Upper lobe of left lung (tissue), 6 donors: Measurements from ENCODE around the gene MKI67. TPM values are rescaled to one million over a fixed set of nuclear protein-coding genes. Genes with fewer than 3 reads are reported as not detected.

ENCODE experiments used
- ATAC-seq, 2 donors: fragments of 200-7000 bp; cut with Tn5 transposase; one replicate each; pipeline ENCODE4 v1.9.1; 2022; ENCODE audit warnings: mild to moderate bottlenecking in 2 of 2, moderate library complexity in 2 of 2; ENCODE audit not compliant: low FRiP score in 2 of 2
- DNase-seq, 2 donors: peaks; one replicate each; pipeline ENCODE4 v3.0.0-alpha.2; 2019 to 2020
- H3K27ac ChIP-seq, 4 donors: fragments of 200-600 bp; sonication (generic); one replicate each; pipeline ENCODE4 v1.5.1; 2016 to 2019
- H3K27me3 ChIP-seq, 4 donors: fragments of 200-600 bp; sonication (generic); one replicate each; pipeline ENCODE4 v1.5.1; 2017 to 2019
- H3K36me3 ChIP-seq, 4 donors: fragments of 200-600 bp; sonication (generic); one replicate each; pipeline ENCODE4 v1.5.1; 2016 to 2019
- H3K4me1 ChIP-seq, 4 donors: fragments of 200-600 bp; sonication (generic); one replicate each; pipeline ENCODE4 v1.5.1; 2018 to 2019
- H3K4me3 ChIP-seq, 4 donors: fragments of 200-600 bp; sonication (generic); one replicate each; pipeline ENCODE4 v1.5.1; 2017 to 2019; ENCODE audit warnings: mild to moderate bottlenecking in 2 of 4, moderate library complexity in 1 of 4
- H3K9me3 ChIP-seq, 4 donors: fragments of 200-600 bp; sonication (generic); one replicate each; pipeline ENCODE4 v1.5.1; 2018 to 2019
- CTCF ChIP-seq, 6 experiments: fragments of 450-650 bp in 4 of 6; fragments of 200-600 bp in 2 of 6; sonication (generic) in 2 of 6; IDR thresholded peaks; one replicate each; pipeline ENCODE4 v1.5.1; 2016 to 2019; ENCODE audit warnings: antibody characterized with exemption in 6 of 6
- EP300 ChIP-seq, 4 donors: sonication (generic); formaldehyde crosslinking; IDR thresholded peaks; one replicate each; pipeline ENCODE4 v1.5.1; 2017; ENCODE audit warnings: antibody characterized with exemption in 4 of 4, control low read depth in 2 of 4
- POLR2A ChIP-seq, 4 donors: fragments of 450-650 bp; IDR thresholded peaks; one replicate each; pipeline ENCODE4 v1.5.1; 2016 to 2017; ENCODE audit warnings: antibody characterized with exemption in 4 of 4, mild to moderate bottlenecking in 2 of 4
- POLR2AphosphoS5 ChIP-seq, 2 donors: sonication (generic); formaldehyde crosslinking; IDR thresholded peaks; one replicate each; pipeline ENCODE4 v1.5.1; 2017; ENCODE audit warnings: antibody characterized with exemption in 2 of 2
- WGBS, 2 donors: methylation state at CpG; one replicate each; pipeline ENCODE4 v1.1.5; 2017 to 2018; 5-methylcytosine and 5-hydroxymethylcytosine counted together
- total RNA-seq, 6 donors: library from RNA; depleted of rRNA in 4 of 6; stranded (reverse); fragments of >200 nt in 4 of 6; gene quantifications; one replicate each; pipeline versions ENCODE4 v1.1.0 to v1.2.1, GENCODE V29; 2016 to 2021
- donor health status: DM: no; HTN: no; CAD: no; lungs with moderate emphysema.
- donor health status: DM: no; HTN: yes; CAD: no; lungs with severe emphysema.

MKI67 gene
- total RNA-seq, 6 donors from 2014 or later: 1.0 to 7.3 (median 5.0) TPM

GRCh38 chr10:128156999-128157755, 31.0 kb upstream of the MKI67 start:
- Histone ChIP-seq H3K36me3 (no peaks in the 10 kb centered on the region), H3K9me3 (no peaks in the 10 kb centered on the region), H3K4me3 (no peak overlapping the region), H3K4me1 (no peaks in the 10 kb centered on the region), H3K27me3 (no peaks in the 10 kb centered on the region), H3K27ac (no peak overlapping the region)
- TF ChIP-seq CTCF (IDR thresholded peaks at IDR 0.05) (no peak), EP300 (IDR thresholded peaks at IDR 0.05) (no peak), POLR2A (IDR thresholded peaks at IDR 0.05) (no peak), POLR2AphosphoS5 (IDR thresholded peaks at IDR 0.05) (no peak)
- 68 to 75% methylated on average over 8 to 9 of the region's 9 CpGs for WGBS, 2 donors
- ATAC-seq (no peak), DNase-seq (no peak)

- no peak overlapping the region for H3K4me3 ChIP-seq
- ATAC-seq (no peak), DNase-seq (no peak)
- TF ChIP-seq POLR2AphosphoS5 (IDR thresholded peaks at IDR 0.05) (no peak), CTCF (IDR thresholded peaks at IDR 0.05) (no peak), POLR2A (IDR thresholded peaks at IDR 0.05) (no peak), EP300 (IDR thresholded peaks at IDR 0.05) (no peak)
- peaks cover 0 to 8% (median 2%) of the 10 kb centered on the region in 4 donors for H3K27me3 ChIP-seq
- H3K4me1 ChIP-seq: peaks cover 5 to 14% (median 5%) of the 10 kb centered on the region in 4 donors
- H3K27ac ChIP-seq: no peak overlapping the region
- 42 to 66% methylated on average over 6 to 13 of the region's 13 CpGs for WGBS, 2 donors
- no peaks in the 10 kb centered on the region for H3K9me3 ChIP-seq
- H3K36me3 ChIP-seq: no peaks in the 10 kb centered on the region
Measured at GRCh38 chr10:128152741-128153580, 26.7 kb upstream of the MKI67 start.

GRCh38 chr10:128151031-128151430, 24.8 kb upstream of the MKI67 start:
- Histone ChIP-seq H3K27me3 (peaks cover 0 to 8% (median 2%) of the 10 kb centered on the region in 4 donors), H3K4me3 (no peak overlapping the region), H3K4me1 (peaks cover 5 to 14% (median 5%) of the 10 kb centered on the region in 4 donors), H3K9me3 (no peaks in the 10 kb centered on the region), H3K36me3 (no peaks in the 10 kb centered on the region), H3K27ac (no peak overlapping the region)
- TF ChIP-seq CTCF (IDR thresholded peaks at IDR 0.05) (no peak), POLR2AphosphoS5 (IDR thresholded peaks at IDR 0.05) (no peak), EP300 (IDR thresholded peaks at IDR 0.05) (no peak), POLR2A (IDR thresholded peaks at IDR 0.05) (no peak)
- WGBS, 2 donors: 92 to 98% methylated on average over 8 of the region's 8 CpGs
- ATAC-seq (no peak), DNase-seq (no peak)

- Histone ChIP-seq H3K27me3 (peaks cover 0 to 8% (median 2%) of the 10 kb centered on the region in 4 donors), H3K27ac (no peak overlapping the region), H3K4me3 (peak overlapping the region in 3 of 4 donors; percentile 31 to 51 (median 47)), H3K9me3 (no peaks in the 10 kb centered on the region), H3K4me1 (peaks cover 5 to 14% (median 5%) of the 10 kb centered on the region in 4 donors), H3K36me3 (no peaks in the 10 kb centered on the region)
- 62 to 68% methylated on average over 20 of the region's 20 CpGs for WGBS, 2 donors
- peak in 1 of 2 donors; percentile 67 for DNase-seq
- TF ChIP-seq EP300 (IDR thresholded peaks at IDR 0.05): no peak
- TF ChIP-seq POLR2A (IDR thresholded peaks at IDR 0.05): no peak
- TF ChIP-seq POLR2AphosphoS5 (IDR thresholded peaks at IDR 0.05): no peak
- TF ChIP-seq CTCF (IDR thresholded peaks at IDR 0.05): no peak
- no peak for ATAC-seq
Measured at GRCh38 chr10:128150561-128150960, 24.3 kb upstream of the MKI67 start.
